HG03108 (cell line): ENCODE data around the gene JOSD2.

Experiments
- ATAC-seq: cut with Tn5 transposase; IDR thresholded peaks from one replicate; pipeline ENCODE4 v1.9.1; 2021; ENCODE audit warnings: moderate library complexity; ENCODE audit not compliant: unreplicated experiment

JOSD2 gene

GRCh38 chr19:50514346-50515167 lies 3.6 kb upstream of the JOSD2 start:
- ATAC-seq = no peak

GRCh38 chr19:50513746-50514345 lies 2.9 kb upstream of the JOSD2 start, which contains the start of gene ASPDH:
Gene ASPDH (minus strand): TSS chr19:50513913. CDS start chr19:50513823, 90 bp downstream.
- no peak for ATAC-seq

GRCh38 chr19:50512999-50513745 lies 2.2 kb upstream of the JOSD2 start:
- ATAC-seq = no peak

GRCh38 chr19:50512112-50512998 lies 1.4 kb upstream of the JOSD2 start:
- no peak for ATAC-seq

- ATAC-seq = no peak
These were observed 307 bp downstream of the JOSD2 start for GRCh38 chr19:50510700-50511068.

- ATAC-seq = no peak
These were observed 795 bp downstream of the JOSD2 start for GRCh38 chr19:50510121-50510670.

- ATAC-seq = no peak
These were observed 1.6 kb downstream of the JOSD2 start for GRCh38 chr19:50509366-50509765.

GRCh38 chr19:50508843-50509190 lies 2.2 kb downstream of the JOSD2 start:
- no peak for ATAC-seq

- ATAC-seq = no peak
These were observed 3.6 kb downstream of the JOSD2 start for GRCh38 chr19:50507376-50507775.

GRCh38 chr19:50506700-50507099 lies 4.3 kb downstream of the JOSD2 start:
- no peak for ATAC-seq

- no peak for ATAC-seq
These were observed 5.0 kb downstream of the JOSD2 start for GRCh38 chr19:50505856-50506611.

GRCh38 chr19:50501568-50502475 lies 9.2 kb downstream of the JOSD2 start:
- ATAC-seq = no peak

- no peak for ATAC-seq
These were observed 9.8 kb downstream of the JOSD2 start for GRCh38 chr19:50501186-50501567.

- ATAC-seq = no peak
These were observed 10.2 kb downstream of the JOSD2 start for GRCh38 chr19:50500753-50501151.

- ATAC-seq = no peak
These were observed 10.8 kb downstream of the JOSD2 start for GRCh38 chr19:50500060-50500752.

GRCh38 chr19:50498219-50499056 lies 12.6 kb downstream of the JOSD2 start:
- ATAC-seq = no peak

GRCh38 chr19:50497022-50497405 lies 14.0 kb downstream of the JOSD2 start:
- no peak for ATAC-seq
